AG04449 (cell line): Measurements from ENCODE around the gene EIF4B.
"Not testable (repeated sequence)": the region's sequence is repeated elsewhere in the genome, so short reads cannot be mapped to it uniquely, and the experiment has no call there.

Experiments
- CTCF ChIA-PET: fragments of 350-600 bp; formaldehyde crosslinking; extraction: SDS; loops from one replicate; lab custom pipeline; 2021; ENCODE audit warnings: antibody characterized with exemption; lab: Yijun Ruan, JAX
- POLR2A ChIA-PET: fragments of 400-600, 350-600 bp; formaldehyde crosslinking; extraction: SDS; loops from one replicate; lab custom pipeline; 2020; ENCODE audit warnings: antibody characterized with exemption, inconsistent platforms; lab: Yijun Ruan, JAX
- DNase-seq: peaks from one replicate; pipeline ENCODE4 v3.0.0-alpha.2; 2010; ENCODE audit warnings: low read depth, low spot score
- H3K4me3 ChIP-seq: 2 replicates; pipeline ENCODE4 v1.5.1; 2011; ENCODE audit warnings: low read depth, mild to moderate bottlenecking, control low read depth, low read length
- CTCF ChIP-seq: IDR thresholded peaks from one replicate; pipeline ENCODE4 v1.5.1; 2011; ENCODE audit warnings: mild to moderate bottlenecking, moderate library complexity, low read length, control low read depth, inconsistent platforms; ENCODE audit not compliant: insufficient read depth; ENCODE audit errors: missing control alignments

The EIF4B gene

GRCh38 chr12:52990206-52990605, 16.1 kb upstream of the EIF4B start:
- ChIA-PET POLR2A (no interaction called here), CTCF (interaction anchor here (7.8 to 21.5 kb wide), 2 partner anchors 9 to 110 kb away, joined by 86 to 1953 read pairs; no protein-coding TSS in a partner anchor)
- no peak for DNase-seq
- no peak overlapping the region for H3K4me3 ChIP-seq
- no peak for TF ChIP-seq CTCF

GRCh38 chr12:52992240-52992639, 14.0 kb upstream of the EIF4B start:
- not testable (repeated sequence) for H3K4me3 ChIP-seq, DNase-seq
- ChIA-PET CTCF (interaction anchor here (0.8 to 21.5 kb wide), 4 partner anchors 12 to 664 kb away, joined by 3 to 1953 read pairs (median 44); no protein-coding TSS in a partner anchor), POLR2A (interaction anchor here (0.9 kb wide), 1 partner anchor 11 kb away, joined by 3 read pairs; no protein-coding TSS in a partner anchor)

- DNase-seq, result no peak
- CTCF ChIA-PET, result interaction anchor here (0.8 to 21.5 kb wide), 4 partner anchors 12 to 665 kb away, joined by 3 to 1953 read pairs (median 44); no protein-coding TSS in a partner anchor
- no peak overlapping the region for H3K4me3 ChIP-seq
- POLR2A ChIA-PET, result interaction anchor here (0.9 kb wide), 1 partner anchor 13 kb away, joined by 3 read pairs; the partner anchor contains the start of gene EIF4B
- no peak for TF ChIP-seq CTCF
Measured at GRCh38 chr12:52992699-52993557, 13.3 kb upstream of the EIF4B start.

- H3K4me3 ChIP-seq, result no peak overlapping the region
- no peak for DNase-seq
- TF ChIP-seq CTCF, result no peak
- ChIA-PET CTCF (interaction anchor here (7.8 to 21.5 kb wide), 2 partner anchors 13 to 113 kb away, joined by 86 to 1953 read pairs; no protein-coding TSS in a partner anchor), POLR2A (interaction anchor here (0.9 kb wide), 1 partner anchor 13 kb away, joined by 3 read pairs; the partner anchor contains the start of gene EIF4B)
Measured at GRCh38 chr12:52993558-52993869, 12.7 kb upstream of the EIF4B start.

- no peak for DNase-seq
- no peak overlapping the region for H3K4me3 ChIP-seq
Measured at GRCh38 chr12:53004178-53004577, 2.1 kb upstream of the EIF4B start.

GRCh38 chr12:53004582-53004981, 1.7 kb upstream of the EIF4B start:
- peak overlapping the region; percentile 98 for H3K4me3 ChIP-seq
- TF ChIP-seq CTCF, result no peak
- CTCF ChIA-PET, result interaction anchor here (0.6 to 4.0 kb wide), 2 partner anchors 39 to 120 kb away, joined by 3 to 22 read pairs; no protein-coding TSS in a partner anchor
- no peak for DNase-seq
- POLR2A ChIA-PET, result no interaction called here

More at GRCh38 chr12:53004178-53004577, 2.1 kb upstream of the EIF4B start:
- no peak for TF ChIP-seq CTCF
- POLR2A ChIA-PET, result no interaction called here
- CTCF ChIA-PET, result interaction anchor here (4.0 kb wide), 1 partner anchor 119 kb away, joined by 22 read pairs; no protein-coding TSS in a partner anchor
